ENCODE data around the gene KIF11.

KIF11 gene

DNA sequence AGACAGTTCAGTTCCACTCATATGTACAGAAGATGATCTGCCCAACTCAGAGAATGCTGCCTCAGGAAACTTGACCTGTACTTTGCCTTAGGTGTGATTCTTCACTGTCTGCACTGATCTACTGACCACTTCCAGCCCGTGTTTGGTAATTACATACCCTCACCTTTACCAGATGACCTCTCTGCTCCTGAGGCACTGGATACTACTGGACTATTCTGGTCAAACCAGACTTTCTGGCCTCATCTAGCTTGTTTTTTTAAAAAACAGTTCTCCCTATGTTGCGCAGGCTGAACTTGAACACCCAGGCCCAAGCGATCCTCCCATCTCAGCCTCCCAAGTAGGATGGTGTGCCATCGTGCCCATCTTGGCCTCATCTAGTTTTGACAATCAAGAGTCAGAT is 45.3 kb upstream of the KIF11 start:
- no peak for TF ChIP-seq EZH2phosphoT487 (IDR thresholded peaks at IDR 0.05; ENCODE audit: borderline replicate concordance, low read length)
- no peak for TF ChIP-seq CTCF (IDR thresholded peaks at IDR 0.05; ENCODE audit: low read depth, low read length, poor library complexity, severe bottlenecking)
- Histone ChIP-seq H3K79me2 (ENCODE audit: control insufficient read depth, low read length) (peaks cover 71% of the 10 kb centered on the region), H3K36me3 (ENCODE audit: control insufficient read depth, low read length) (peaks cover 22% of the 10 kb centered on the region), H3K27ac (ENCODE audit: low read depth, low read length) (no peak overlapping the region), H3K9me3 (ENCODE audit: control insufficient read depth, insufficient read depth, low read length) (no peaks in the 10 kb centered on the region), H4K20me1 (ENCODE audit: control insufficient read depth, insufficient read depth, low read depth, low read length) (no peaks in the 10 kb centered on the region), H3K9me2 (replicated peaks; ENCODE audit: control insufficient read depth, low read length) (no peaks in the 10 kb centered on the region), H3K4me2 (ENCODE audit: low read length) (no peak overlapping the region), H3K4me1 (ENCODE audit: control insufficient read depth, low read length) (peaks cover 13% of the 10 kb centered on the region), H3K4me3 (ENCODE audit: low read length) (no peak overlapping the region), H3K27me3 (ENCODE audit: control insufficient read depth, low read length) (no peaks in the 10 kb centered on the region), H3F3A (ENCODE audit: control insufficient read depth, insufficient read depth) (no peaks in the 10 kb centered on the region)

- Histone ChIP-seq H3K9me2 (replicated peaks; ENCODE audit: control insufficient read depth, low read length) (no peaks in the 10 kb centered on the region), H4K20me1 (ENCODE audit: control insufficient read depth, insufficient read depth, low read depth, low read length) (no peaks in the 10 kb centered on the region), H3K4me2 (ENCODE audit: low read length) (no peak overlapping the region), H3K27me3 (ENCODE audit: control insufficient read depth, low read length) (no peaks in the 10 kb centered on the region), H3K27ac (ENCODE audit: low read depth, low read length) (no peak overlapping the region), H3K9me3 (ENCODE audit: control insufficient read depth, insufficient read depth, low read length) (peaks cover 9% of the 10 kb centered on the region; the same call in 1 of the 2 replicates), H3K4me1 (ENCODE audit: control insufficient read depth, low read length) (peaks cover 13% of the 10 kb centered on the region), H3K36me3 (ENCODE audit: control insufficient read depth, low read length) (peaks cover 43% of the 10 kb centered on the region), H3K79me2 (ENCODE audit: control insufficient read depth, low read length) (peaks cover 65% of the 10 kb centered on the region), H3F3A (ENCODE audit: control insufficient read depth, insufficient read depth) (no peaks in the 10 kb centered on the region), H3K4me3 (ENCODE audit: low read length) (no peak overlapping the region)
- no peak for TF ChIP-seq EZH2phosphoT487 (IDR thresholded peaks at IDR 0.05; ENCODE audit: borderline replicate concordance, low read length)
- no peak for TF ChIP-seq CTCF (IDR thresholded peaks at IDR 0.05; ENCODE audit: low read depth, low read length, poor library complexity, severe bottlenecking)
Measured at GRCh38 chr10:92550924-92551323, 42.0 kb upstream of the KIF11 start.

DNA sequence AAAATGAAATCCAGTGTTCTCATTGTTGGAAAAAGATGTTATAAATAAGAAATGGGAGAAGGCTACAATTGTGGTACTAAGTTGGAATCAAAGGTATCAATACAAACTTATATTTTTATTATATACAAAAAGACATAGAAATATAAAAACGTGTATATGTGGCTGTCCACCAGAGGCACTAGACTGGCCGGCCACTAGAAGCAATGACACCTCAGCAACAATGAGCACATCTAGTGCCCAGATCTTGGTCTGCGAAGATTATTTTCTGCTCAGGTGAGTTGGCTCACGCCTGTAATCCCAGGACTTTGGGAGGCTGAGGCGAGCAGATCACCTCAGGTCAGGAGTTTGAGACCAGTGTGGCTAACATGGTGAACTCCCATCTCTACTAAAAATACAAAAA is 40.6 kb upstream of the KIF11 start:
- peaks cover 46% of the 10 kb centered on the region for H3K36me3 ChIP-seq (ENCODE audit: control insufficient read depth, low read length)
- TF ChIP-seq EZH2phosphoT487 (IDR thresholded peaks at IDR 0.05; ENCODE audit: borderline replicate concordance, low read length) (no peak), CTCF (IDR thresholded peaks at IDR 0.05; ENCODE audit: low read depth, low read length, poor library complexity, severe bottlenecking) (no peak)
- H3K27me3 ChIP-seq (ENCODE audit: control insufficient read depth, low read length), result no peaks in the 10 kb centered on the region
- H3K27ac ChIP-seq (ENCODE audit: low read depth, low read length), result 0 out of 2 replicates have a peak overlapping the region, but pooled peaks have one; percentile 0
- no peaks in the 10 kb centered on the region for H4K20me1 ChIP-seq (ENCODE audit: control insufficient read depth, insufficient read depth, low read depth, low read length)
- H3K9me2 ChIP-seq (replicated peaks; ENCODE audit: control insufficient read depth, low read length), result no peaks in the 10 kb centered on the region
- H3F3A ChIP-seq (ENCODE audit: control insufficient read depth, insufficient read depth), result no peaks in the 10 kb centered on the region
- H3K4me1 ChIP-seq (ENCODE audit: control insufficient read depth, low read length), result peaks cover 13% of the 10 kb centered on the region
- no peak overlapping the region for H3K4me3 ChIP-seq (ENCODE audit: low read length)
- H3K4me2 ChIP-seq (ENCODE audit: low read length), result peak overlapping the region; percentile 23
- H3K9me3 ChIP-seq (ENCODE audit: control insufficient read depth, insufficient read depth, low read length), result peaks cover 9% of the 10 kb centered on the region; the same call in 1 of the 2 replicates
- H3K79me2 ChIP-seq (ENCODE audit: control insufficient read depth, low read length), result peaks cover 52% of the 10 kb centered on the region

Measured in DOHH2 (cell line).